HT-29 (cell line): ENCODE measurements around the gene L2HGDH. TPM values are rescaled to one million over a fixed set of nuclear protein-coding genes. Genes with fewer than 3 reads are reported as not detected.

Source experiments
- DNase-seq: peaks from one replicate; pipeline ENCODE4 v3.0.0-alpha.2; 2015; ENCODE audit warnings: low spot score
- total RNA-seq: library from RNA; depleted of rRNA; stranded (reverse); fragments of >200 nt; shearing (Covaris generic); gene quantifications from 2 replicates; pipeline ENCODE4 v1.2.3, GENCODE V29; 2014

L2HGDH gene
- total RNA-seq, 1 experiment from 2014 or later: 17.1 TPM

GRCh38 chr14:50288146-50288545 lies 23.9 kb downstream of the L2HGDH start:
- no peak for DNase-seq

- DNase-seq: no peak
Observed at GRCh38 chr14:50285861-50286260, 26.2 kb downstream of the L2HGDH start.

- no peak for DNase-seq
Observed at GRCh38 chr14:50272498-50272897, 39.5 kb downstream of the L2HGDH start.

GRCh38 chr14:50270932-50271331 lies 41.1 kb downstream of the L2HGDH start:
- DNase-seq: no peak

GRCh38 chr14:50265029-50265428 lies 47.0 kb downstream of the L2HGDH start:
- DNase-seq: no peak

GRCh38 chr14:50263321-50263720 lies 48.7 kb downstream of the L2HGDH start:
- no peak for DNase-seq

GRCh38 chr14:50262865-50263264 lies 49.2 kb downstream of the L2HGDH start:
- DNase-seq: no peak

GRCh38 chr14:50260511-50260910 lies 51.5 kb downstream of the L2HGDH start:
- DNase-seq: peak; percentile 44

- DNase-seq: no peak
Observed at GRCh38 chr14:50260072-50260471, 52.0 kb downstream of the L2HGDH start.

- DNase-seq: no peak
Observed at GRCh38 chr14:50257732-50258131, 54.3 kb downstream of the L2HGDH start.

- DNase-seq: no peak
Observed at GRCh38 chr14:50254248-50254647, 57.8 kb downstream of the L2HGDH start.

- DNase-seq: no peak
Observed at GRCh38 chr14:50249136-50249775, 62.8 kb downstream of the L2HGDH start.

GRCh38 chr14:50247245-50247644 lies 64.8 kb downstream of the L2HGDH start:
- DNase-seq: no peak

- no peak for DNase-seq
Observed at GRCh38 chr14:50242566-50243310, 69.3 kb downstream of the L2HGDH start.

GRCh38 chr14:50242096-50242495 lies 69.9 kb downstream of the L2HGDH start:
- DNase-seq: no peak

- DNase-seq: no peak
Observed at GRCh38 chr14:50237427-50237826, 74.6 kb downstream of the L2HGDH start.

- DNase-seq: no peak
Observed at GRCh38 chr14:50233951-50234250, 78.1 kb downstream of the L2HGDH start.

- no peak for DNase-seq
Observed at GRCh38 chr14:50233166-50233950, 78.7 kb downstream of the L2HGDH start.

- DNase-seq: no peak
Observed at GRCh38 chr14:50232276-50232642, 79.8 kb downstream of the L2HGDH start.

GRCh38 chr14:50231475-50232275 lies 80.4 kb downstream of the L2HGDH start, which contains the start of gene SOS2:
Gene SOS2 (minus strand): TSS chr14:50231578. CDS start chr14:50231283, 295 bp downstream.
- peak; percentile 78 for DNase-seq

- DNase-seq: peak; percentile 55
Observed at GRCh38 chr14:50230701-50231474, 81.1 kb downstream of the L2HGDH start.
